HepG2 (cell line): ENCODE data around the gene AKAP1.

Experiments
- FUBP1 ChIP-seq: sonication (generic); formaldehyde crosslinking; IDR thresholded peaks from 2 replicates; pipeline ENCODE4 v1.5.1; 2020; ENCODE audit warnings: missing genetic modification reagents, mild to moderate bottlenecking, borderline replicate concordance
- PCBP1 ChIP-seq: fragments of 200-400 bp; formaldehyde crosslinking; IDR thresholded peaks from 2 replicates; pipeline ENCODE4 v1.6.1; 2017; ENCODE audit warnings: mild to moderate bottlenecking, low read depth, low read length, borderline replicate concordance
- PHF21A ChIP-seq: sonication (generic); formaldehyde crosslinking; IDR thresholded peaks from 2 replicates; pipeline ENCODE4 v1.5.0; 2020; ENCODE audit warnings: mild to moderate bottlenecking, missing genetic modification reagents
- SP1 ChIP-seq, 2 experiments: fragments of 450-650 bp in 1 of 2; sonication (generic) in 1 of 2; formaldehyde crosslinking in 1 of 2; IDR thresholded peaks; 2 replicates each; pipeline versions ENCODE4 v1.4.0 to v1.6.1; 2016 to 2020; ENCODE audit warnings: missing genetic modification reagents in 1 of 2
- TAF1 ChIP-seq: sonication (generic); formaldehyde crosslinking; IDR thresholded peaks from 2 replicates; pipeline ENCODE4 v1.4.0; 2020; ENCODE audit warnings: missing genetic modification reagents
- ZBTB2 ChIP-seq: sonication (generic); formaldehyde crosslinking; IDR thresholded peaks from 2 replicates; pipeline ENCODE4 v1.8.0; 2022; ENCODE audit warnings: low read depth, missing genetic modification reagents
- TF ChIP-seq, protein P1 (sequence below): IDR thresholded peaks from 2 replicates; pipeline ENCODE4 v1.6.1; 2018; ENCODE audit warnings: missing genetic modification reagents, mild to moderate bottlenecking, missing compliant biosample characterization

DNA sequence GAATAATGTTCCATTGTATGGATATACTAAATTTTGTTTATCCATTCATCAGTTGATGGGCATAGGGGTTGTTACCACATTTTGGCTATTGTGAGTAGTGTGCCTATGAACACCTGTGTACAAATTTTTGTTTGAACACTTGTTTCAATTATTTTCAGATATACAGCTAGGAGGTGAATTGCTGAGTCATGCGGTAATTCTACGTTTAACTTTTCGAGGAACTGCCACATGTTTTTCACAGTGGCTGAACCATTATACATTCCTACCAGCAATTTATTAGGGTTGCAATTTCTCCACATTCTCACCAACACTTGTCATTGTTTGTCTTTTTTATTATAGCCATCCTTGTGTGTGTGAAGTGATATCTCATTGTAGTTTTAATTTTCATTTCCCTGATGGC, 75.6 kb downstream of the AKAP1 start:
- TF ChIP-seq ZBTB2 (CRISPR knock-in tag) (no peak), TAF1 (no peak), SP1 (IDR thresholded peaks at IDR 0.05) (no peak), SP1 (CRISPR knock-in tag; IDR thresholded peaks at IDR 0.05) (no peak), PCBP1 (no peak), PHF21A (CRISPR knock-in tag) (no peak), FUBP1 (CRISPR knock-in tag) (no peak)
- TF ChIP-seq, protein P1, sequence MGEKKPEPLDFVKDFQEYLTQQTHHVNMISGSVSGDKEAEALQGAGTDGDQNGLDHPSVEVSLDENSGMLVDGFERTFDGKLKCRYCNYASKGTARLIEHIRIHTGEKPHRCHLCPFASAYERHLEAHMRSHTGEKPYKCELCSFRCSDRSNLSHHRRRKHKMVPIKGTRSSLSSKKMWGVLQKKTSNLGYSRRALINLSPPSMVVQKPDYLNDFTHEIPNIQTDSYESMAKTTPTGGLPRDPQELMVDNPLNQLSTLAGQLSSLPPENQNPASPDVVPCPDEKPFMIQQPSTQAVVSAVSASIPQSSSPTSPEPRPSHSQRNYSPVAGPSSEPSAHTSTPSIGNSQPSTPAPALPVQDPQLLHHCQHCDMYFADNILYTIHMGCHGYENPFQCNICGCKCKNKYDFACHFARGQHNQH (CRISPR knock-in tag): no peak
